ENCODE results near the gene OR1I1. TPM values are rescaled to one million over a fixed set of nuclear protein-coding genes. Genes with fewer than 3 reads are reported as not detected.

Gene OR1I1
- total RNA-seq, 1 experiment from 2014 or later: not detected

DNA sequence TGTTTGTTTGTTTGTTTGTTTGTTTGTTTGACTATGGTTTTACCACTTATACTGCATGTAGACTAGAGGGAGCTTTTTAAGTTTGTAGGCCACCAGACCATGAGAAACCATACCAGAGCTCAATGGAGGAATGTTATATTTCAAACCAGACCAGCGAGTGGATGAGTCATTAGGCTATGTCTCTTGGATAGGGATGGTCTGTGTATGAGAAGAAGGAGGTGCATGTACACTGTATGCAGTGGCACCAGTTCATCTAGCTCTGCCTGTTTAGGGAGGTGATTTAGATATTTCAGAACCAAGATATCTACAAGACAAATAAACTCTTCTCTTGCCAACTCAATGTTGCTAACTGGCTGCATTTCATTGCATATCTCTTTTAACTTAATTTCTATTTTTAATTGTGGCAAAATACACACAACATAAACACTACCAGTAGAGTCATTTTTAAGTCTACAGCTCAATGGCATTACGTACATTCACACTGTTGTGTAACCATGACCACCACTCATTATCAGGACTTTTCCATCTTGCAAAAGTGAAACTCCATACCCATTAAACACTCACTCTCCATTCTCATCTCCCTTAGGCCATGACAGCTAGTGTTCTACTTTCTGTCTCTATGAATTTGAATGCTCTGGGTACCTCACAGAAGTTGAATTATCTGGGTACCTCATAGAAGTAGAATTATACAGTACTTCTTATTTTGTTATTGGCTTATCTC lies 54.4 kb downstream of the OR1I1 start:
- H3K9me3 ChIP-seq (ENCODE audit: control insufficient read depth, low read depth, low read length): no peaks in the 10 kb centered on the region
- H2BK120ac ChIP-seq (ENCODE audit: low read depth, low read length, poor library complexity, severe bottlenecking): no peak overlapping the region
- Mint-ChIP-seq H3K27ac (no peak overlapping the region), H3K36me3 (ENCODE audit: insufficient read depth in 1 of 3, low read depth in 3 of 3) (no peaks in the 10 kb centered on the region), H3K4me3 (no peak overlapping the region), H3K4me1 (no peaks in the 10 kb centered on the region), H3K9me3 (peaks cover 17 to 20% of the 10 kb centered on the region in 2 experiments), H3K27me3 (ENCODE audit: low read depth) (peaks cover 11% of the 10 kb centered on the region)
- H3K4ac ChIP-seq (ENCODE audit: low read depth, low read length): no peak overlapping the region
- H2AK5ac ChIP-seq (ENCODE audit: insufficient read length, low read length): no peak overlapping the region
- no peaks in the 10 kb centered on the region for H3K4me1 ChIP-seq (ENCODE audit: insufficient read depth, low read length)
- H3T11ph ChIP-seq (ENCODE audit: low read length): no peak overlapping the region
- no peak overlapping the region for H4K91ac ChIP-seq (ENCODE audit: insufficient read length, low read depth, low read length)
- no peak overlapping the region for H2AFZ ChIP-seq (ENCODE audit: low read length)
- H3K79me2 ChIP-seq (ENCODE audit: insufficient read depth, low read length): no peaks in the 10 kb centered on the region
- no peak overlapping the region for H3K18ac ChIP-seq (ENCODE audit: insufficient read length, low read depth, low read length)
- TF ChIP-seq, protein P1, sequence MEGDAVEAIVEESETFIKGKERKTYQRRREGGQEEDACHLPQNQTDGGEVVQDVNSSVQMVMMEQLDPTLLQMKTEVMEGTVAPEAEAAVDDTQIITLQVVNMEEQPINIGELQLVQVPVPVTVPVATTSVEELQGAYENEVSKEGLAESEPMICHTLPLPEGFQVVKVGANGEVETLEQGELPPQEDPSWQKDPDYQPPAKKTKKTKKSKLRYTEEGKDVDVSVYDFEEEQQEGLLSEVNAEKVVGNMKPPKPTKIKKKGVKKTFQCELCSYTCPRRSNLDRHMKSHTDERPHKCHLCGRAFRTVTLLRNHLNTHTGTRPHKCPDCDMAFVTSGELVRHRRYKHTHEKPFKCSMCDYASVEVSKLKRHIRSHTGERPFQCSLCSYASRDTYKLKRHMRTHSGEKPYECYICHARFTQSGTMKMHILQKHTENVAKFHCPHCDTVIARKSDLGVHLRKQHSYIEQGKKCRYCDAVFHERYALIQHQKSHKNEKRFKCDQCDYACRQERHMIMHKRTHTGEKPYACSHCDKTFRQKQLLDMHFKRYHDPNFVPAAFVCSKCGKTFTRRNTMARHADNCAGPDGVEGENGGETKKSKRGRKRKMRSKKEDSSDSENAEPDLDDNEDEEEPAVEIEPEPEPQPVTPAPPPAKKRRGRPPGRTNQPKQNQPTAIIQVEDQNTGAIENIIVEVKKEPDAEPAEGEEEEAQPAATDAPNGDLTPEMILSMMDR (conservative IDR thresholded peaks at IDR 0.05): no peak
- H2BK5ac ChIP-seq (ENCODE audit: insufficient read length, low read length): no peak overlapping the region
- no peak overlapping the region for H3K14ac ChIP-seq (ENCODE audit: insufficient read depth, low read length)
- WGBS (ENCODE audit: extremely low coverage, insufficient read length, low lambda C conversion rate): no CpG with 5 or more reads among the region's 2 CpGs
- no peak overlapping the region for H3K4me2 ChIP-seq (ENCODE audit: insufficient read depth, insufficient read length, low read length)
- H3K9ac ChIP-seq (ENCODE audit: extremely low read depth, insufficient read length, low read length): no peak overlapping the region
- no peak overlapping the region for H3K23ac ChIP-seq (ENCODE audit: insufficient read length, low read depth, low read length)
- DNase-seq: no peak
- H4K5ac ChIP-seq (ENCODE audit: insufficient read length, low read depth, low read length): no peak overlapping the region
- no peak overlapping the region for H4K8ac ChIP-seq (replicated peaks; ENCODE audit: insufficient read length, low read depth, low read length)
- no peak overlapping the region for H2BK20ac ChIP-seq (ENCODE audit: low read depth, low read length, poor library complexity, severe bottlenecking)
- no peaks in the 10 kb centered on the region for H3K27me3 ChIP-seq (ENCODE audit: insufficient read depth, low read length)
- H4K20me1 ChIP-seq (ENCODE audit: control insufficient read depth, insufficient read depth, insufficient read length): no peaks in the 10 kb centered on the region
- no peak overlapping the region for H2BK12ac ChIP-seq (ENCODE audit: insufficient read length, low read depth, low read length)
- H3K23me2 ChIP-seq (ENCODE audit: insufficient read length, low read depth, low read length, poor library complexity, severe bottlenecking): no peaks in the 10 kb centered on the region
- no peak overlapping the region for H2BK15ac ChIP-seq (ENCODE audit: low read depth, low read length)
- no peak overlapping the region for H3K27ac ChIP-seq (ENCODE audit: insufficient read length, low read depth, low read length)
- no peak overlapping the region for H3K56ac ChIP-seq (ENCODE audit: insufficient read length, low read depth, low read length)
- no peaks in the 10 kb centered on the region for H3K79me1 ChIP-seq (ENCODE audit: insufficient read depth, low read depth, low read length, poor library complexity, severe bottlenecking)
